Activated B cell treated with CpG ODN at 0.5 μM for 24 hours (primary cell): Measurements from ENCODE around the gene VPS35. TPM values are rescaled to one million over a fixed set of nuclear protein-coding genes. Genes with fewer than 3 reads are reported as not detected.

Experiments used
- ATAC-seq: fragments of 200-7000 bp; cut with Tn5 transposase; one replicate; pipeline ENCODE4 v1.10.0; 2021; ENCODE audit warnings: low read depth, mild to moderate bottlenecking, moderate library complexity
- CTCF ChIA-PET: fragments of 350-600 bp; sonication (Branson Sonifier 250); formaldehyde crosslinking; loops from one replicate; lab custom pipeline; 2021; ENCODE audit warnings: antibody characterized with exemption; lab: Charles Lee
- POLR2A ChIA-PET: fragments of 350-600 bp; sonication (Branson Sonifier 250); formaldehyde crosslinking; loops from one replicate; lab custom pipeline; 2021; ENCODE audit warnings: antibody characterized with exemption; lab: Charles Lee
- DNase-seq: peaks from one replicate; pipeline ENCODE4 v3.0.0; 2022
- H3K27ac Mint-ChIP-seq: one replicate; pipeline ENCODE4 v1.8.0; 2020; ENCODE audit warnings: mixed read lengths
- H3K27me3 Mint-ChIP-seq: one replicate; pipeline ENCODE4 v1.8.0; 2021; ENCODE audit warnings: mixed read lengths
- H3K36me3 Mint-ChIP-seq: one replicate; pipeline ENCODE4 v1.8.0; 2021; ENCODE audit warnings: low read depth, mixed read lengths
- H3K4me1 Mint-ChIP-seq: one replicate; pipeline ENCODE4 v1.8.0; 2021; ENCODE audit warnings: mixed read lengths
- H3K4me3 Mint-ChIP-seq: one replicate; pipeline ENCODE4 v1.8.0; 2020; ENCODE audit warnings: mild to moderate bottlenecking, mixed read lengths
- H3K9me3 Mint-ChIP-seq: one replicate; pipeline ENCODE4 v1.8.0; 2020; ENCODE audit warnings: mixed read lengths
- CTCF ChIP-seq: fragments of 200-600 bp; IDR thresholded peaks from one replicate; pipeline ENCODE4 v1.8.0; 2022; ENCODE audit warnings: antibody characterized with exemption, mild to moderate bottlenecking
- intact Hi-C: fragments of 100-400 bp; cut with micrococcal nuclease; formaldehyde crosslinking; loops from one replicate; pipeline ENCODE4 v1.15.1; 2024
- total RNA-seq: library from RNA; stranded (reverse); gene quantifications from 2 replicates; pipeline ENCODE4 v1.2.3, GENCODE V29; 2022

Gene VPS35
- total RNA-seq, 1 donor from 2014 or later: 97.1 TPM

- ATAC-seq (peak; percentile 92), DNase-seq (no peak)
- Mint-ChIP-seq H3K9me3 (no peaks in the 10 kb centered on the region), H3K27ac (no peak overlapping the region), H3K36me3 (peaks cover 85% of the 10 kb centered on the region), H3K4me3 (no peak overlapping the region), H3K27me3 (no peaks in the 10 kb centered on the region), H3K4me1 (no peaks in the 10 kb centered on the region)
- intact Hi-C loops: loop anchor here (1.0 to 10.0 kb wide), 7 partner anchors 16 to 1491 kb away; partner anchors contain the start of genes ORC6 and VPS35
- ChIA-PET POLR2A (interaction anchor here (0.9 to 1.6 kb wide), 3 partner anchors 158 to 239 kb away, joined by 3 to 6 read pairs (median 4); no protein-coding TSS in a partner anchor), CTCF (interaction anchor here (0.7 to 2.5 kb wide), 34 partner anchors 9 to 1491 kb away, joined by 3 to 45 read pairs (median 4); partner anchors contain the start of gene GPT2)
- peak; percentile 37 for TF ChIP-seq CTCF
Observed at GRCh38 chr16:46673320-46674013, 15.5 kb downstream of the VPS35 start.

- peaks cover 73% of the 10 kb centered on the region for H3K36me3 Mint-ChIP-seq
- POLR2A ChIA-PET: no interaction called here
Observed at GRCh38 chr16:46662123-46662522, 26.9 kb downstream of the VPS35 start.

GRCh38 chr16:46658925-46659324 is 30.1 kb downstream of the VPS35 start:
- POLR2A ChIA-PET: interaction anchor here (0.6 to 1.0 kb wide), 4 partner anchors 9 to 1951 kb away, joined by 3 to 4 read pairs (median 3); partner anchors contain the start of gene ABCC11
- Mint-ChIP-seq H3K4me3 (peak overlapping the region; percentile 20), H3K36me3 (peaks cover 54% of the 10 kb centered on the region), H3K27me3 (no peaks in the 10 kb centered on the region), H3K27ac (peak overlapping the region; percentile 80), H3K9me3 (no peaks in the 10 kb centered on the region), H3K4me1 (peaks cover 21% of the 10 kb centered on the region)
- intact Hi-C loops: loop anchor here (2.0 kb wide), 1 partner anchor 30 kb away; the partner anchor contains the start of genes ORC6 and VPS35
- no peak for TF ChIP-seq CTCF
- ATAC-seq: peak; percentile 95
- CTCF ChIA-PET: interaction anchor here (3.1 kb wide), 1 partner anchor 15 kb away, joined by 10 read pairs; no protein-coding TSS in a partner anchor
- peak; percentile 26 for DNase-seq

More at GRCh38 chr16:46662123-46662522, 26.9 kb downstream of the VPS35 start:
- Mint-ChIP-seq H3K4me3 (no peak overlapping the region), H3K27me3 (no peaks in the 10 kb centered on the region), H3K4me1 (peaks cover 21% of the 10 kb centered on the region), H3K9me3 (no peaks in the 10 kb centered on the region), H3K27ac (no peak overlapping the region)
- ATAC-seq: no peak
- DNase-seq: no peak
- CTCF ChIA-PET: interaction anchor here (3.1 kb wide), 1 partner anchor 12 kb away, joined by 10 read pairs; no protein-coding TSS in a partner anchor
- intact Hi-C loops: no loop called here
- TF ChIP-seq CTCF: no peak

- ChIA-PET CTCF (no interaction called here), POLR2A (no interaction called here)
- intact Hi-C loops: no loop called here
- Mint-ChIP-seq H3K9me3 (no peaks in the 10 kb centered on the region), H3K4me1 (no peaks in the 10 kb centered on the region), H3K27ac (no peak overlapping the region), H3K36me3 (peaks cover 11% of the 10 kb centered on the region), H3K27me3 (no peaks in the 10 kb centered on the region), H3K4me3 (no peak overlapping the region)
- ATAC-seq (no peak), DNase-seq (no peak)
- TF ChIP-seq CTCF: no peak
Observed at GRCh38 chr16:46651305-46651704, 37.7 kb downstream of the VPS35 start.

GRCh38 chr16:46650254-46650623 is 38.7 kb downstream of the VPS35 start:
- no peak overlapping the region for H3K4me3 Mint-ChIP-seq
- no peaks in the 10 kb centered on the region for H3K4me1 Mint-ChIP-seq
- no peaks in the 10 kb centered on the region for H3K9me3 Mint-ChIP-seq
- H3K27me3 Mint-ChIP-seq: no peaks in the 10 kb centered on the region
- no peak for TF ChIP-seq CTCF
- no peak overlapping the region for H3K27ac Mint-ChIP-seq
- ChIA-PET POLR2A (no interaction called here), CTCF (no interaction called here)
- peaks cover 8% of the 10 kb centered on the region for H3K36me3 Mint-ChIP-seq
- ATAC-seq (no peak), DNase-seq (no peak)
- intact Hi-C loops: no loop called here
